OCI-LY1 (cell line): ENCODE measurements around the gene NELL1.

Experiments
- EZH2 ChIP-seq: fragments of 200-600 bp; sonication (generic), shearing (Covaris generic); IDR thresholded peaks from 2 replicates; pipeline ENCODE4 v1.8.0; 2017; ENCODE audit warnings: borderline replicate concordance, mixed run types, mild to moderate bottlenecking, antibody characterized with exemption, low read length, moderate library complexity, mixed read lengths
- TF ChIP-seq, protein P1 (sequence below): fragments of 200-600 bp; sonication (generic), shearing (Covaris generic); IDR thresholded peaks from 2 replicates; pipeline ENCODE4 v1.5.1; 2017; ENCODE audit warnings: mild to moderate bottlenecking, antibody characterized with exemption, low read length, moderate library complexity, mixed read lengths

DNA sequence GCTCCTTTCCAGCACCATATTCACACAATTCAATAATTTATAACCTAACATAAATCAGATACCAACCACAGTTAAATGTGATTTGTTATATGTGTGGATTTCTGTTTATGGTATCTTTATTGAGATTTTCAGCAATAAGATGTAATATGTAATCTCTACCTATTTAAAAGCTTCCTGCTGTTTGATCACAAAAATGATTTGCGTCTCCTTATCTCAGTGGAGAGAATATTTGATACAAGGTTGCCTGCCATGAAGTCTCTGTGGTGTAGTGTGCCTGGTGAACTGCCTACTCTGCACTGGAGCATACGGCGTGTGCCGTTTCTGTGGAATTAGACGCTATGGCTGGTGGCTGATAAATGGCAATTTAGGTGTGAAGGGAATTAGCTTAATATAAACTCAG, 741.1 kb downstream of the NELL1 start:
- TF ChIP-seq EZH2: no peak
- TF ChIP-seq, protein P1, sequence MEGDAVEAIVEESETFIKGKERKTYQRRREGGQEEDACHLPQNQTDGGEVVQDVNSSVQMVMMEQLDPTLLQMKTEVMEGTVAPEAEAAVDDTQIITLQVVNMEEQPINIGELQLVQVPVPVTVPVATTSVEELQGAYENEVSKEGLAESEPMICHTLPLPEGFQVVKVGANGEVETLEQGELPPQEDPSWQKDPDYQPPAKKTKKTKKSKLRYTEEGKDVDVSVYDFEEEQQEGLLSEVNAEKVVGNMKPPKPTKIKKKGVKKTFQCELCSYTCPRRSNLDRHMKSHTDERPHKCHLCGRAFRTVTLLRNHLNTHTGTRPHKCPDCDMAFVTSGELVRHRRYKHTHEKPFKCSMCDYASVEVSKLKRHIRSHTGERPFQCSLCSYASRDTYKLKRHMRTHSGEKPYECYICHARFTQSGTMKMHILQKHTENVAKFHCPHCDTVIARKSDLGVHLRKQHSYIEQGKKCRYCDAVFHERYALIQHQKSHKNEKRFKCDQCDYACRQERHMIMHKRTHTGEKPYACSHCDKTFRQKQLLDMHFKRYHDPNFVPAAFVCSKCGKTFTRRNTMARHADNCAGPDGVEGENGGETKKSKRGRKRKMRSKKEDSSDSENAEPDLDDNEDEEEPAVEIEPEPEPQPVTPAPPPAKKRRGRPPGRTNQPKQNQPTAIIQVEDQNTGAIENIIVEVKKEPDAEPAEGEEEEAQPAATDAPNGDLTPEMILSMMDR: no peak
